GM21717 (cell line): ENCODE data around the gene HCAR1.
A peak's percentile ranks its signal among the peaks of the same experiment; 100 is the strongest.
"Not testable (repeated sequence)": the region's sequence is repeated elsewhere in the genome, so short reads cannot be mapped to it uniquely, and the experiment has no call there.

Experiments used
- ATAC-seq: cut with Tn5 transposase; IDR thresholded peaks from one replicate; pipeline ENCODE4 v1.9.1; 2021; ENCODE audit warnings: mild to moderate bottlenecking, moderate library complexity; ENCODE audit not compliant: unreplicated experiment

The HCAR1 gene

GRCh38 chr12:122730215-122731014 lies at the start of gene HCAR1:
Gene HCAR1, minus strand, starts transcription at chr12:122730844. Its CDS starts 505 bp downstream, at chr12:122730339.
- no peak for ATAC-seq

- no peak for ATAC-seq
Measured at GRCh38 chr12:122757568-122757967, 26.9 kb upstream of the HCAR1 start.

- no peak for ATAC-seq
Measured at GRCh38 chr12:122754790-122755189, 24.1 kb upstream of the HCAR1 start.

- no peak for ATAC-seq
Measured at GRCh38 chr12:122753319-122753650, 22.6 kb upstream of the HCAR1 start.

GRCh38 chr12:122752464-122753318 lies 22.0 kb upstream of the HCAR1 start, which contains the start of gene DENR:
Gene DENR, plus strand, starts transcription at chr12:122752824. Its CDS starts 878 bp downstream, at chr12:122753702.
- ATAC-seq, result peak; percentile 86

- ATAC-seq, result not testable (repeated sequence)
Measured at GRCh38 chr12:122750781-122751515, 20.3 kb upstream of the HCAR1 start.

- ATAC-seq, result no peak
Measured at GRCh38 chr12:122749569-122750332, 19.1 kb upstream of the HCAR1 start.

- no peak for ATAC-seq
Measured at GRCh38 chr12:122747224-122748135, 16.8 kb upstream of the HCAR1 start.

- no peak for ATAC-seq
Measured at GRCh38 chr12:122743895-122744525, 13.4 kb upstream of the HCAR1 start.

GRCh38 chr12:122740351-122740750 lies 9.7 kb upstream of the HCAR1 start:
- ATAC-seq, result no peak

GRCh38 chr12:122738571-122738970 lies 7.9 kb upstream of the HCAR1 start:
- ATAC-seq, result no peak

- no peak for ATAC-seq
Measured at GRCh38 chr12:122732611-122733010, 2.0 kb upstream of the HCAR1 start.

- ATAC-seq, result no peak
Measured at GRCh38 chr12:122732170-122732569, 1.5 kb upstream of the HCAR1 start.

GRCh38 chr12:122729583-122730214 lies 945 bp downstream of the HCAR1 start:
- ATAC-seq, result no peak

GRCh38 chr12:122726080-122726558 lies 4.5 kb downstream of the HCAR1 start:
- ATAC-seq, result no peak

GRCh38 chr12:122725452-122726079 lies 5.1 kb downstream of the HCAR1 start:
- no peak for ATAC-seq

- no peak for ATAC-seq
Measured at GRCh38 chr12:122724641-122725243, 5.9 kb downstream of the HCAR1 start.
